ENCODE results near the gene CIAO3.

CIAO3 gene

GRCh38 chr16:707062-707538, 33.7 kb downstream of the CIAO3 start:
- TF ChIP-seq CTCF (IDR thresholded peaks at IDR 0.05; ENCODE audit: low read depth, low read length, missing control alignments) = no peak
- DNase-seq (ENCODE audit: low read depth) = no peak
- H3K4me3 ChIP-seq (ENCODE audit: low read depth, low read length) = no peak overlapping the region

- H3K4me3 ChIP-seq (ENCODE audit: low read depth, low read length) = no peak overlapping the region
- no peak for DNase-seq (ENCODE audit: low read depth)
- TF ChIP-seq CTCF (IDR thresholded peaks at IDR 0.05; ENCODE audit: low read depth, low read length, missing control alignments) = no peak
Observed at GRCh38 chr16:706189-707061, 34.4 kb downstream of the CIAO3 start.

GRCh38 chr16:705431-706188, 35.2 kb downstream of the CIAO3 start, which contains the start of gene FBXL16:
Gene FBXL16 (minus strand): TSS chr16:705801. CDS start chr16:697405, 8,396 bp downstream.
- no peak for TF ChIP-seq CTCF (IDR thresholded peaks at IDR 0.05; ENCODE audit: low read depth, low read length, missing control alignments)
- H3K4me3 ChIP-seq (ENCODE audit: low read depth, low read length) = no peak within 1 kb of the TSS
- DNase-seq (ENCODE audit: low read depth) = no peak

- DNase-seq (ENCODE audit: low read depth) = no peak
- TF ChIP-seq CTCF (IDR thresholded peaks at IDR 0.05; ENCODE audit: low read depth, low read length, missing control alignments) = no peak
- H3K4me3 ChIP-seq (ENCODE audit: low read depth, low read length) = no peak overlapping the region
Observed at GRCh38 chr16:704552-705380, 36.0 kb downstream of the CIAO3 start.

- no peak for DNase-seq (ENCODE audit: low read depth)
- H3K4me3 ChIP-seq (ENCODE audit: low read depth, low read length) = no peak overlapping the region
- no peak for TF ChIP-seq CTCF (IDR thresholded peaks at IDR 0.05; ENCODE audit: low read depth, low read length, missing control alignments)
Observed at GRCh38 chr16:704047-704446, 36.8 kb downstream of the CIAO3 start.

- no peak for DNase-seq (ENCODE audit: low read depth)
- no peak overlapping the region for H3K4me3 ChIP-seq (ENCODE audit: low read depth, low read length)
- TF ChIP-seq CTCF (IDR thresholded peaks at IDR 0.05; ENCODE audit: low read depth, low read length, missing control alignments) = no peak
Observed at GRCh38 chr16:703406-703805, 37.4 kb downstream of the CIAO3 start.
